ENCODE results near the gene DCAF7.

The DCAF7 gene

GRCh38 chr17:63611354-63611753 lies 61.1 kb downstream of the DCAF7 start:
- peak in 4 of 42 donors; percentile 2 to 39 (median 18) for DNase-seq
- intact Hi-C loops (cut with DNase I), result no loop called here

GRCh38 chr17:63613663-63614062 lies 63.4 kb downstream of the DCAF7 start:
- intact Hi-C loops (cut with DNase I), result no loop called here
- no peak for DNase-seq

GRCh38 chr17:63621229-63621683 lies 71.0 kb downstream of the DCAF7 start:
- DNase-seq, result peak in 4 of 42 donors; percentile 8 to 48 (median 16)
- intact Hi-C loops (cut with DNase I), result loop anchor here (10.0 kb wide), 2 partner anchors 74 to 124 kb away; partner anchors contain the start of gene STRADA

- intact Hi-C loops (cut with DNase I), result loop anchor here (10.0 kb wide), 2 partner anchors 73 to 123 kb away; partner anchors contain the start of gene STRADA
- peak; percentile 96 to 100 (median 100) for DNase-seq
These were observed 71.7 kb downstream of the DCAF7 start, which contains the start of gene MAP3K3 for GRCh38 chr17:63621684-63622573. MAP3K3 (plus strand) TSS chr17:63622417; CDS start chr17:63622760, 343 bp downstream.

- DNase-seq, result peak; percentile 8 to 85 (median 68)
- intact Hi-C loops (cut with DNase I), result loop anchor here (10.0 kb wide), 2 partner anchors 72 to 122 kb away; partner anchors contain the start of gene STRADA
These were observed 72.5 kb downstream of the DCAF7 start for GRCh38 chr17:63622574-63623390.

GRCh38 chr17:63623786-63624530 lies 73.7 kb downstream of the DCAF7 start:
- intact Hi-C loops (cut with DNase I), result loop anchor here (10.0 kb wide), 2 partner anchors 71 to 121 kb away; partner anchors contain the start of gene STRADA
- DNase-seq, result no peak

- DNase-seq, result no peak
- intact Hi-C loops (cut with DNase I), result loop anchor here (10.0 kb wide), 2 partner anchors 70 to 120 kb away; partner anchors contain the start of gene STRADA
These were observed 74.2 kb downstream of the DCAF7 start for GRCh38 chr17:63624531-63624880.

- intact Hi-C loops (cut with DNase I), result loop anchor here (10.0 kb wide), 2 partner anchors 68 to 118 kb away; partner anchors contain the start of gene STRADA
- DNase-seq, result no peak
These were observed 76.4 kb downstream of the DCAF7 start for GRCh38 chr17:63626551-63627180.

- no peak for DNase-seq
- intact Hi-C loops (cut with DNase I), result loop anchor here (10.0 kb wide), 2 partner anchors 65 to 115 kb away; partner anchors contain the start of gene STRADA
These were observed 79.3 kb downstream of the DCAF7 start for GRCh38 chr17:63629627-63630026.

- intact Hi-C loops (cut with DNase I), result no loop called here
These were observed 80.8 kb downstream of the DCAF7 start for GRCh38 chr17:63631062-63631461.

GRCh38 chr17:63631626-63632025 lies 81.3 kb downstream of the DCAF7 start:
- DNase-seq, result no peak
- intact Hi-C loops (cut with DNase I), result no loop called here

More at GRCh38 chr17:63631062-63631461, 80.8 kb downstream of the DCAF7 start:
- no peak for DNase-seq

GRCh38 chr17:63633742-63634141 lies 83.5 kb downstream of the DCAF7 start:
- intact Hi-C loops (cut with DNase I), result no loop called here
- no peak for DNase-seq

GRCh38 chr17:63634163-63634562 lies 83.9 kb downstream of the DCAF7 start:
- intact Hi-C loops (cut with DNase I), result no loop called here

GRCh38 chr17:63634816-63635215 lies 84.5 kb downstream of the DCAF7 start:
- intact Hi-C loops (cut with DNase I), result no loop called here
- no peak for DNase-seq

More at GRCh38 chr17:63634163-63634562, 83.9 kb downstream of the DCAF7 start:
- peak in 2 of 42 donors; percentile 3 to 15 for DNase-seq

- intact Hi-C loops (cut with DNase I), result no loop called here
- DNase-seq, result no peak
These were observed 85.0 kb downstream of the DCAF7 start for GRCh38 chr17:63635290-63635689.

- intact Hi-C loops (cut with DNase I), result no loop called here
- peak in 37 of 42 donors; percentile 12 to 81 (median 44) for DNase-seq
These were observed 85.5 kb downstream of the DCAF7 start for GRCh38 chr17:63635787-63636186.

GRCh38 chr17:63639125-63639524 lies 88.8 kb downstream of the DCAF7 start:
- no peak for DNase-seq
- intact Hi-C loops (cut with DNase I), result no loop called here

GRCh38 chr17:63640038-63640437 lies 89.8 kb downstream of the DCAF7 start:
- intact Hi-C loops (cut with DNase I), result no loop called here
- no peak for DNase-seq

Data from head of caudate nucleus (tissue), 42 donors.